ENCODE measurements around the gene NPFF.
"Not testable (repeated sequence)": the region's sequence is repeated elsewhere in the genome, so short reads cannot be mapped to it uniquely, and the experiment has no call there.

Gene NPFF

GRCh38 chr12:53493610-53494391, 13.5 kb downstream of the NPFF start:
- DNase-seq: no peak

DNA sequence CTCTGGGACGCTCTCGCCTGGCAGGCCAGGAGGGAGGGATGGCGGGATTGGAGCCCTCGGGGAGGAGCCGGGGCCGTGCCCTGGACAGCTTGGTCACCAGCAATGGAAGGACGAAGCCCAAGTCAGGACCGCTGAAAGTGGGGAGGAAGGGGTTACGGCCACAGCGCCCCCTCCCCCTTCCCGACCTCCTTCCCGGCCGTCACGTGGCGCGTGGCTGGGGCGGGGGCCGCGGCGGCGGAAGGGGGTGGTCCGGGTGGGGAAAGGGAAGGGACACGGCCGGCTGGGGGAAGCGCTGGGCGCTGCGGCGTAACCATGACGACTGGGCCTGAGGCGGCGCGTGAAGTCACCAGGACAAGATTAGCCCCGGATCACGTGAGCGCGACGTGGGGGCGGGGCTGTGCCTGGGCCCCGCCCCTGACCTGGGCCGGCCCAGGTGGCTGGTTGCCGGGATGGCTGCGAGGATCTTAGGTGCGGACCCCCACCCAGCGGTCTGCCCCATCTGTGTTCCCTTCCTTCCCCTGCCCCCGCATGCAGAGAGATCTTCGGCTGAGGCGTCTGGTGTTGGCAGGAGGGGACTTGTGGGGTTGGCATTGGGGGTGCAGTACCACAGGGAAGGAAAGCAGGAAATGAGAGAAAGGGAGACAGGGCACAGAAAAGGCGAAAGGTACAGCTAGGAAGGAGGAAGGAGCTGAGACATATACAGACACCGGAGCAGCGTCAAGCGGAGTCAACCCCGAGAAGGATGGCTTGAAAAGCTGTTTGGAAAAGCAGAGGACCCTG, 14.3 kb downstream of the NPFF start:
- DNase-seq: peak; percentile 94

- DNase-seq: no peak
These were observed 15.1 kb downstream of the NPFF start for GRCh38 chr12:53492188-53492587.

- no peak for DNase-seq
These were observed 17.9 kb downstream of the NPFF start for GRCh38 chr12:53489242-53489864.

GRCh38 chr12:53486736-53487487, 20.4 kb downstream of the NPFF start:
- DNase-seq: no peak

GRCh38 chr12:53485955-53486735, 21.1 kb downstream of the NPFF start:
- no peak for DNase-seq

DNA sequence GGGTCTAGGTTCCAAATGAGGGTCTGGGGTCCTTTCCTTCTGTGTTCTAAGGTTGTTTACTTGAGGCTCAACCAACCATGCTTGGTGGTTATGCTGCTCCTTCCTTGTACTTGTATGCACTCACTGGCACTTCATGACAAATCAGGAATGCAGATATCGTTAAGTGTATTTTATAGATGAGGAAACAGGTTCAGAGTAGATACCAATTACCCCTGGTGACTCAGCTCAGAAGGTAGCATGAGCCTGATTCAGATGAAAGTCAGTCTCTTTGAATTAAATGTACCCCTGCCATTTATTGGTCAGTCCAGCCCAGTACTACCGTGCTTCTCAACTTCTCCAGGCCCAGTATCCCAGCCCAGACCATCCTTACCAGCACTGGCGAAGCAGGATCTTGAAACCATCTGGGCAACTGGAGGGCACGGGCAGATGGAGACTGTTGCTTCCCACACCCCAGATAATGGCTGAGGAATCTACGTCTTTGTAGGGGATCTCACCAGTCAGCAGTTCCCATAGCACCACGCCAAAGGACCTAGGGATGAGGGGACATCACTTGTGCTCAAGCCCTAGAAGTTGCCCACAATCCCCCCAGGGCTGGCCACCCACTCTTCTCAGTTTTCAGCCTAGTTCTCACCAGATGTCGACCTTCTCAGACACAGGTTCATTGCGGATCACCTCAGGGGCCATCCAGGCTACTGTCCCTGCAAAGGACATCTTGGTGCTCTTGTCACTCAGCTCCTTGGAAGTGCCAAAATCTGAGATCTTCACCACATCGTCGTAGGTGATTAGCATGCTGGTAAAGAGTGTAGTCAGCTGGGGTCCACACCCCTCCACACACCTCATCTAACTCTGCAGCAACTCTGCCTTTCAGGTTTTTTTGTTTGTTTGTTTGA, 22.4 kb downstream of the NPFF start:
- DNase-seq: no peak

DNA sequence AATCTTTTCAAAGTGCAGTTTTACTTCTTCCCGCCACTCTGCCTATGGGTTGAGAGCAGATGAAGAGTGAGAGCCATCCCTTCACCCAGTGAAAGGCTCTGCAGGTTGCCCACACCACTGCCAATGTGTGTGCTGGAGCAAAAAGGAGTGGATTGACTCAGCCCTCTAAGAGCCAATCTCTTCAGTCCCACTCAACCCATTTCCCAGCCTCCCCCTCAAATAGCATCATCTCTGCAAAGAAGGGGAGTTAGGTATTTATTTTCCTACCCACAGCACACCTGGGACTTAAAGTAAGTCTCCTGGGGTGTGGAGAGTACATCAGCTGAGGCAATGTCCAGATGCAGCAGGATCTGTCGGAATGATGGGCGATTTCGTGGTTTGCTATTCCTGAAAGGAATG, 23.3 kb downstream of the NPFF start:
- DNase-seq: no peak

- no peak for DNase-seq
These were observed 23.9 kb downstream of the NPFF start for GRCh38 chr12:53483225-53483978.

DNA sequence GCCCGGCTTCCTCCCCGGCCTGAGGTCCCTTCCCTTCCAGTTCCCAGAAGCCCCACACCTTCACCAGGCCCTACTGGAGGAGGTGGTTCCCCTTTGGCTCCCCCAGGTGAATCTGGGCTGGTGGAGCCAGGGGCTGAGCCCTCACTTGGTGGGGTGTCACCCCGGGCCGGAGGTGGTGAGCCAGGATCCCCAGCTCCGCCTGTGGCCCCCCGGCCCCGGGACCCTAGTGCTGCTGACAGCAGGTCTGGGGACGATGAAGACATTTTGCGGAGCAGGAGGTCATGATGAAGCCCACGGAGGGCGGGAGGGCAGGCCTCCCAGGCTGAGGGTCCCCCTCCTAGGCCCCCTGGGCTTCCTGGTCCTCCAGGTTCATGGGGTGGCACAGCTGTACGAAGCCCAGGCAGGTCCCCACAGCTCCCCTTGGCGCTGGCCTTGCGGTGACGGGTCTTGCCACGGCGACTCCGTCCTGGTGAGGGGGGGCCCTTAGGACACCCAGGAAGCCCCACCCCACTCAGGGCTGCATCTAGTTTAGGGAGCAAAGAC, 24.6 kb downstream of the NPFF start:
- DNase-seq: no peak

DNA sequence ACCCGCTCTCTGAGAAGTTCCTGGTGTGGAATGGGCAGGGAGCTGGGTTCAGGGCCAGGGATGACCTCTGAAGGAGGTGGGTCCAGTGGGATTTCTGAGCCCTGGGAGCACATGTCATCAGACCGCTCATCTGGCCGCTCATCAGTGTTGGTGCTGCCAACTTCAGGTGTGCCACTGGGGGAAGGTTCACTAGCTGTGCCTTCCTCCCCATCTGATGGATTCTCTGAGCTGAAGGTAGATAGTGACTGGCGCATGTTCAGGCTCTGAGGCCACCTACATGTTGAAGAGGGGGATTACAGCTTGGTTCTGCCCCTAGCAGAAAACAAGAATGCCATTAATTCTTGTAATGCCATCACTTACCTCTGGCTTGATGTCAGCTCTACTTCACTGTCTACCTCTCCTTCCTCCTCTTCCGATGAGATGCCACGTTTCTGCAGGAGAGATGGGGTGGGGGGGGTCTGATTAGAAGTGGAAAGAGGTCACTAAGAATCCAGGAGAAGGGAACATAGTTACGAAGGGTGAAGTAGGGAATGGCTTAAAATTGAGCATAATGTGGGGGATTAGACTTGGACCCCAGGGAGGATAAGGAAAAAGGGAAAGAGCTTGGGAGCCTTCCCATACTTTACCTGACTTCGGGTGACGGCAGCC, 25.2 kb downstream of the NPFF start:
- DNase-seq: no peak

GRCh38 chr12:53481458-53481857, 25.8 kb downstream of the NPFF start:
- DNase-seq: not testable (repeated sequence)

GRCh38 chr12:53480491-53481442, 26.5 kb downstream of the NPFF start:
- DNase-seq: no peak

DNA sequence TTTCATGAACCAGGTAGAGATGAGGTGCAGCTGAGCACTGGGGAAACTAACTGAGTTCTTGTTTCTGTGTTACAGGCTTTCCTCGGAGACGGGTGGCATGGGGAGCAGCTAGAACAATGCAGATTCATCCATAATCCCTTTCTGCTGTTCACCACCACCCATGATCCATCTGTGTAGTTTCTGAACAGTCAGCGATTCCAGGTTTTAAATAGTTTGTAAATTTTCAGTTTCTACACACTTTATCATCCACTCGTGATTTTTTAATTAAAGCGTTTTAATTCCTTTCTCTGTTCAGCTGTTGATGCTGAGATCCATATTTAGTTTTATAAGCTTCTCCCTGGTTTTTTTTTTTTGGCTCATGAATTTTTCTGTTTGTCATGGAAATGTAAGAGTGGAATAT, 28.0 kb downstream of the NPFF start:
- no peak for DNase-seq

DNA sequence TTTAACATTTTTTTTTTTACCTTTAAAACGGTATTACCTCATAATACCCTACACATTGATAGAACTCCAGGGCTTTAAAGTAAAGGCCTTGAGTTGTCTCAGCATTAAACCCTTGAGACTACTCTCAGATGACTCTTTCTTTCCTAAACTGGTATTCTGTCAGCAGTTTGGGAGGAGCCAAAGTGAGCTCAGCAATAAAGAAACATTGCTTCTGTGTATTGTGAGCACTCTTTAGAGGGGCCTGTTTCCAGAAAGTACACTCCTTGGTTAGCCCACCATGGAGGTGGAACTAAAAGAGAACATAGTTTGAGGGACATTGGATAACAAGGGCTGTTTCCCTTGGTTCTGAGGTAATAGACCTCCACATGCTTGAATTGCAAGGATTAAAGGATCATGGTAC, 28.4 kb downstream of the NPFF start:
- DNase-seq: no peak

- DNase-seq: no peak
These were observed 30.5 kb downstream of the NPFF start for GRCh38 chr12:53476769-53477209.

DNA sequence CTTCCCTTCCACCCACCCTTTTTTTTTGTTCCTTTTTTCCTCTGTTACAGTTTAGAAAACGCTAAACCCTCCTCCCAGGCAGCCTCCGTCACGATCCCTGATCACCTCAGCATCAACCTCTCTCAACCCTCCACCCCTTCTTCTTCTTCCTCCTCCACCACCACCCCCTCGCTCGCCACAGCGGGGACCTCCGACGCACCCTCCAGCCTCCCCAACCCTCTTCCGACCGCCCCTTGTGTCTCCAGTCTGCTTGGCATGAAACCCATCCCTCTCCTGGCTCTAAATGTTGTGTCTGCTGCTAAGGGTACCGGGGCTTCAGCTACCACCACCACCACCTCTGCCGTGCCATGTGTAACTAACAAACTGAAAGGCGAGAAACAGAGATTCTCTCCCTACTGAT, 32.5 kb downstream of the NPFF start:
- DNase-seq: no peak

- DNase-seq: no peak
These were observed 33.2 kb downstream of the NPFF start for GRCh38 chr12:53474077-53474476.
